HG02884 (cell line): ENCODE results near the gene ATXN10.

Source experiments
- ATAC-seq: cut with Tn5 transposase; IDR thresholded peaks from one replicate; pipeline ENCODE4 v1.9.1; 2021; ENCODE audit warnings: mild to moderate bottlenecking, moderate library complexity; ENCODE audit not compliant: unreplicated experiment

Gene ATXN10

DNA sequence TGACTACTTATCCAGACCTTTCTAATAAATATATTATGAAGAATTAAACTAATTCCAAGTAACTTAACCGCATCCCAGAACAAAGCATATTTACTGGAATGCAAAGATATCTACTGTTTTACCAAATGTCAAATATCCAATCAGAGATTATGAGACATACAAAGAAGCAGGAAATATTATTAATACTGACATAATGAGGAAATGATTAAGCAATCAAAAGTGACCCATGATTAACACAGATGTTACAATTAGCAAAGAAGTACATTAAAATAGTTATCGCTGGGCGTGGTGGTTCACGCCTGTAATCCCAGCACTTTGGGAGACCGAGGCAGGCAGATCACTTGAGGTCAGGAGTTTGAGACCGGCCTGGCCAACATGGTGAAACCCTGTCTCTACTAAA, 200.1 kb downstream of the ATXN10 start:
- ATAC-seq: no peak

GRCh38 chr22:45872659-45873263, 201.1 kb downstream of the ATXN10 start:
- ATAC-seq: no peak

GRCh38 chr22:45876136-45877035, 204.8 kb downstream of the ATXN10 start:
- ATAC-seq: no peak

GRCh38 chr22:45877036-45877380, 205.4 kb downstream of the ATXN10 start:
- no peak for ATAC-seq

DNA sequence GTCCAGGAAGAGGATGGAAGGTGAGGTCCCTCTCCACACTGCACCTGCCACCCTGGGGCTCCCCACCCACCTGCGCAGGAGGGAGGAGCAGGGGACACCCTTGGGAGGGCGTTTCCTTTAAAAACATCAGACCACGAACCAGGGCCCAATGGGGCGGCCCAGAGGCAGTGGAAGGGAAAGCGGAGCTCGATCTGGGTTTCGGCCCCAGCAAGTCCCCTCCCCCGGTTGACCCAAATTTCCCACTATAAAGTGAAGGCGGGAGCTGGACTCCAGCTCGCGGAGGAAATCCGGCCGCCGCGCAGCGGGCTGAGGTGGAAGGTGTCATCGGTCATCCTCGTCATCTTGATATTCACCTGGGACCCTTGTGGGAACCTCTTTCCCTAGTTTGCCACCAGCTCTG, 206.0 kb downstream of the ATXN10 start:
- ATAC-seq: no peak

- ATAC-seq: no peak
These were observed 206.6 kb downstream of the ATXN10 start for GRCh38 chr22:45878051-45878781.

DNA sequence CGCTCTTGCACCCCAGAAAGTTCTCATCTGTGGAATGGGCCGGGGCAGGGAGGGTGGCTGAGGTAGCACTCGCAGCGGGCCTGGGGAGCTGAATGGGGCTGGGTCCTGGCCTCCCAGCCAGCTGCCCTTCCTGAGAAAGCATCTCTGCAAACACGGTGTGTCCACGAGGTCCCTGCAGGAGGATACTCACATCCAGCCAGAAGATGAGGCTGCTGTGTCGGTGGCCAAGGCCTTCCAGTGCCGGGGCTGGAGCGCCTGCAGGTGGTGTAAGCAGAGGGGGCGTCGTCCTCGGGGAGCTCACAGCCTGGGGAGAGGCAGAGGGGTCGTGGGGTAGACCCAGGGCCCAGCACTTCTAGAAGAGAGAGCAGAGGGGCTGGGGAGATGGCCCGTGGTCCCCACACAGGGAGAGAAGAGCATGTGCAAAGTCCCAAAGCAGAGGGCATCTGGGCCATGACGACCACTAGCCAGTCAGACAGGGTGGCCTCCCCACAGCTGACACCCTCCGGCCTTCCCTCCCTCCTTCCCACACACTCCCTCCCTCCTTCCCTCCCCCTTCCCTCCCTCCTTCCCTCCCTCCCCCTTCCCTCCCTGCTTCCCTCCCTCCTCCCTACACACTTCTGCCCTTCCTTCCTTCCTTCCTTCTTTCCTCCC, 207.4 kb downstream of the ATXN10 start:
- ATAC-seq: no peak

- ATAC-seq: no peak
These were observed 207.9 kb downstream of the ATXN10 start for GRCh38 chr22:45879552-45879949.

DNA sequence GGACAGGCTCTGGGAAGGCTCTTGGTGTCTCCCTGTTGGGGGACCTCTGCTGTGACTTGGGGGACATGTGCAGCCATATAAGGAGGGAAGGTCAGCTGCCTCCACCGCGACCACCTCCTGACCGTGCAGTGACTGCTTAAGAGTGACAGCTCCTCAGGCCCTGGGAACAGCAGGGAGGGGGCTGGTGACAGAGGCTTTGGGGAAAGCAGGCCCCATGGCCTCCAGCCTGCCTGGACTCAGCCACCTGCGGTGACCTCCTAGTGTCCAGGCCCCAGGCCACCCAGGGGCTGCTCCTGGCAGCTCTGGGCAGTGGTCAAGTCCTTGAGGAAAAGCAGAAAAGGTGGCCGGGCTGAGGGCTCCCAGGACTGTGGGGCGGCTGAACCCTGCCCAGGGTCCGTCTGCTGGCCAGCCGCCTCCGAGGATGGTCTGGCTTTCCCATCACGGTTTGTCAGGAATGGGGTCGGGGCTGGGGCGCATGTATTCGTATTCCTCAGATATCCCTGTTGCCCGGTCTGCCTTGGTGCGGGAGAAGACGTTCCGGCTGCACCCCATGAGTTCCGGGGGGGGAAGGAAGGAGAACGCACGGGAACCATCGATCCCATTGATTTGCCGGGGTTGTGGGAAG, 208.6 kb downstream of the ATXN10 start:
- ATAC-seq: no peak

- ATAC-seq: no peak
These were observed 209.3 kb downstream of the ATXN10 start for GRCh38 chr22:45880716-45881523.

- no peak for ATAC-seq
These were observed 209.9 kb downstream of the ATXN10 start for GRCh38 chr22:45881524-45881875.

DNA sequence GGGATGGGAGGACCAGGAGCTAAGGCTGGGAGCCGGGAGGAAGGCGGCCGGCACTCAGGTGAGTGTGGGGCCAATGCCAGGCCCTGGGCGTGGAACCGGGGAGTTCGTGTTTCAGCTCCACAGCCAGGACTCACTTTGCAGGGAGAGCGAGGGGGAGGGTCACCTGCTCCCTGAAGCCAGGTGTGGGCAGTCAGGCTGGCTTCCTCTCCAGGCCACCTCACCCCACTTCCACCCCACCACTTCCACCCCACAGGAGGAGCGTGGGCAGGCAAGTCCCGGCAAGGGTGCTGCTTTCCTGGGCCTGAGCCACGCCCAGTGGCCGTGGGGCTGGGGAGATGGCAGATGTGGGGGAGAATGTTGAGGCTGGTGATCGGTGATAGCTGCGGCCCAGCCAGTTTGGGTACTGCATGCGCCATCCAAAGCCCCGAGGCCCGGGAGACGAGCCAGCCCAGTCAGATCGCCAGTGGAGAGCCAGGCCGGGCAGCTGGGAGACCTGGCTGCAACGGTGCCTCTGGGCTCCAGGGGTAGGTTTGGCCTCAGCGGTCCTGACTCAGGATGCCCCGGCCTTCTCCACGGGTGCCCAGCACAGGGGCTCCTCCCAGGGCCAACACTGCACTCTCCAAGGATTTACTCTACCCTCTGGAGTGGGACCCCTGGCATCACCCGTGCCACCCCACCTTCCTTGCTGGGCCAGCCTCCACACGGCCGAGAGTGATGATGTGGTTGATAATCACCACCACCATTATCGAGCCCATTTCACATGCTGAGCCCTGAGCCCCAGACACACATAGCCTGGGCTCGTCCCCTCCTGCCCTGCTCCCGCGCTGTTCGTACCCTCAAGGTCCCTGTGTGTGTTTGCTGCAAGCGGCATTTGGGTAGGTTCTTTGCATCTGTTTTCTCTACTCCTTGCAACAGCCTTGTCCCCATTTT, 211.5 kb downstream of the ATXN10 start:
- ATAC-seq: no peak

DNA sequence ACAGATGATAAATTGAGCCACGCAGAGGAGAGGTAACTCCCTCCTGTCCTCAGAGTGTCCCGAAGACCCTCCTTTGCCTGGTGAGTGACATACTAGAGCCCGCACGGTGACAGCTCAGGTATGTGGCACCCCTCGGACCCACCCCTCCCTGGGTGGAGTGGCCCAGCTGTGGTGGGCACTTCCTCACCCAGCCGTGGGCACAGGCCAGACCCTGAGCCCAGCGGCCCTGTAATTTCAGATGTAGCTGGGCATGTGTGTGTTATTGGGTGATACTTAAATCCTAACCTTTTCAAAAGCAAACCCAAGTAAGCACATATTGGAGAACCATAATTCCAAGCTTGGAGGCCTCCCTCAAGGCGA, 212.2 kb downstream of the ATXN10 start:
- no peak for ATAC-seq

DNA sequence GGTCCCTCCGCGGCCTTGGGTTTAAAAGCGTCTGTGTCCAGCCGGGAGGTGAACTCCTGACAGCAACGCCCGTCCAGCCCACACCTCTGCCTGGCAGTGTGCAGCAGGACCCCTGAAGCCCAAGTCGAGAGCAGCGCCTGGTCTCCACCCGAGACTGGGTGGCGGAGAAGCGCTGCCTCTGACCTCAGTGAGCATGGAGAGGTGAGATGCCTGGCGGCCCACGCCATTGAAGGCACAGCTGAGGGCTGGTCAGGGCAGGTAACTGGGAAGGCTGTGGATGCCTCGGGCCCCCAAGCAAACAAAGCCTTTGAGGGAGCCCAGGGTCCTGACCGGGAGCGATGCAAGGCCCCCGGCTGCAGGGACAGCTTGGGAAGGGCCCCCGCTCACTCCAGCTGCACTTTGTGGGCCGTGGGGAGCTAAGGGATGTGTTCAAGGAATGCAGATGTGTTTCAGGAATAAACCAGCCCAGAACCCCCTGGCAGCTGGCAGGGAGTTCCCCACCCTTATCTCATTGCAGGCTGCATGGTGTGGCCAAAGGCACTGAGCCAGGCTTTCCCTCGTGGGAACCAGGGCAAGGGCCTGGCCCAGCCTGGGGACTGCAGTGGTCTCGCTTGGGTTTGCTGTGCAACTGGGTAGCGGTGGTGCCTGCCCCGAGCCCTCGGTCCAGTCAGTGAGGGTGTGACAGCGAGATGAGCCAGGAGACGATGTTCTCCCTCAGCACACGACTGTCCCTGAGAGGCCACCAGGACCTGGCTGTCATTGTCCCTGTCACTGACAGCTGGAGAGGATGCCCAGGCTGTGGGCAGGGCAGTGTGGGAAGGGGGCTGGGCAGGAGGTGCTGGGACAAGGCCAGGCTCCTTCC, 212.8 kb downstream of the ATXN10 start:
- ATAC-seq: no peak

GRCh38 chr22:45885171-45885840, 213.7 kb downstream of the ATXN10 start:
- ATAC-seq: no peak

- ATAC-seq: no peak
These were observed 214.3 kb downstream of the ATXN10 start for GRCh38 chr22:45885941-45886395.

- ATAC-seq: no peak
These were observed 214.9 kb downstream of the ATXN10 start for GRCh38 chr22:45886540-45886939.
